K562 (cell line): Measurements from ENCODE around the gene ANKRD34A.

Experiments
- EP300 ChIP-seq: IDR thresholded peaks from 2 replicates; pipeline ENCODE4 v1.6.1; 2012; ENCODE audit warnings: low read length, improper control_type of control experiment
- SRSF1 ChIP-seq: fragments of 200-400 bp; formaldehyde crosslinking; IDR thresholded peaks from 2 replicates; pipeline ENCODE4 v1.6.1; 2017; ENCODE audit warnings: mild to moderate bottlenecking, low read depth, low read length, moderate library complexity

DNA sequence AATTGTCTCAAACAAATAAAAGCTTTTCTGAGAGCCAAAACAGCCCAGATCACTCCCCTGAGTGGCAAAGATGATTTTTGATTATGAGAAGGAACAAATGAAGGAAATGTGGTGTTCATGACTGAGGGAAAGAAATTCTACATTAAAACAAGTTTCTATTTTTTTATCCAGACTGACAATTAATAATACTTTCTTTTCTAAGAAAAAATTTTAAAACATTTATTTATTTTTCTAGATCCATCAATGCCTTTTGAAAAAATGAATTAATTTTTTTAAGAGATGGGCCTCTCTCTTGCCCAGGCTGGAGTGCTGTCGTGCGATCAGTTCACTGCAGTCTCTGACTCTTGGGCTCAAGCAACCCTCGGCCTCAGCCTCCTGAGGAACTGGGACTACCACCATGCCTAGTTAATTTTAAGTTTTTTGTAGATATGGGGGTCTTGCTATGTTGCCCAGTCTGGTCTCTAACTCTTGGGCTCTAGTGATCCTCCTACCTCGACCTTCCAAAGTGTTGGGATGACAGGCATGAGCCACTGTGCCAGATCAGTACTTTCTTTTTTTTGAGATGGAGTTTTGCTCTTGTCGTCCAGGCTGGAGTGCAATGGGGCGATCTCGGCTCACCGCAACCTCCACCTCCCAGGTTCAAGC lies 43.2 kb upstream of the ANKRD34A start:
- TF ChIP-seq EP300, result no peak
- TF ChIP-seq SRSF1, result no peak
